Kidney (tissue), 14 donors: ENCODE measurements around the gene TSGA10IP. TPM values are rescaled to one million over a fixed set of nuclear protein-coding genes. Genes with fewer than 3 reads are reported as not detected.

Experiments
- DNase-seq, 5 donors: peaks; one replicate each; pipeline ENCODE4 v3.0.0-alpha.2; 2013 to 2020
- FAIRE-seq: peaks from 2 replicates; lab custom pipeline; 2012; peaks lifted over from hg19 to GRCh38; lab: Jason Lieb, UNC
- H3K27ac ChIP-seq, 2 donors: one replicate each; pipeline ENCODE4 v1.7.0; 2013; ENCODE audit warnings: low read depth in 2 of 2, low read length in 2 of 2, inconsistent platforms in 1 of 2
- H3K27me3 ChIP-seq: one replicate; pipeline ENCODE4 v1.7.1; 2013; ENCODE audit warnings: low read length, inconsistent platforms; ENCODE audit not compliant: control insufficient read depth, insufficient read depth
- H3K36me3 ChIP-seq, 3 donors: one replicate each; pipeline versions ENCODE4 v1.7.0 to v1.7.1; 2013; ENCODE audit warnings: low read length in 3 of 3, control low read depth in 1 of 3, inconsistent platforms in 1 of 3; ENCODE audit not compliant: insufficient read depth in 3 of 3, control insufficient read depth in 2 of 3
- H3K4me1 ChIP-seq, 3 donors: one replicate each; pipeline versions ENCODE4 v1.7.0 to v1.7.1; 2013; ENCODE audit warnings: low read length in 3 of 3, inconsistent platforms in 1 of 3, low read depth in 1 of 3; ENCODE audit not compliant: control insufficient read depth in 2 of 3, insufficient read depth in 2 of 3
- H3K4me3 ChIP-seq, 3 donors: one replicate each; pipeline versions ENCODE4 v1.7.0 to v1.8.1; 2013; ENCODE audit warnings: low read length in 3 of 3, control low read depth in 1 of 3, inconsistent platforms in 1 of 3
- H3K9ac ChIP-seq, 3 donors: one replicate each; pipeline versions ENCODE4 v1.7.0 to v1.7.1; 2013; ENCODE audit warnings: low read length in 3 of 3, control low read depth in 1 of 3, inconsistent platforms in 1 of 3
- H3K9me3 ChIP-seq, 3 donors: one replicate each; pipeline versions ENCODE4 v1.7.0 to v1.7.1; 2013; ENCODE audit warnings: low read length in 3 of 3, control low read depth in 1 of 3, inconsistent platforms in 1 of 3; ENCODE audit not compliant: control insufficient read depth in 2 of 3, insufficient read depth in 1 of 3
- CTCF ChIP-seq: IDR thresholded peaks from 3 replicates; pipeline ENCODE4 v1.5.1; 2012; ENCODE audit warnings: mild to moderate bottlenecking, moderate library complexity, borderline replicate concordance; ENCODE audit not compliant: insufficient read depth; ENCODE audit errors: extremely low read depth
- intact Hi-C: fragments of 100-400 bp; cut with DNase I; formaldehyde crosslinking; loops from one replicate; pipeline ENCODE4 v1.11.1; 2022
- polyA plus RNA-seq: library from polyadenylated mRNA; stranded (reverse); fragments of 350-450 nt; fragmentation: Illumina TruSeq; extraction: RNeasy Lipid Tissue Mini Kit (QIAGEN cat#74804); gene quantifications from one replicate; pipeline ENCODE4 v1.2.3, GENCODE V29; 2014; ENCODE audit warnings: low read depth, low replicate concordance; ENCODE audit not compliant: insufficient read depth
- total RNA-seq: library from RNA; stranded (reverse); fragmentation: NEBNext Ultra II Directional; extraction: Animal tissue kit (Norgen Biotek cat#: 25700); gene quantifications from one replicate; pipeline ENCODE4 v1.2.1, GENCODE V29; 2021
- donor health status: control.
- donor health status: control.
- donor health status: control.
- donor health status: control.
- donor health status: control.
- donor health status: DM: yes; HTN: yes; CAD: no.
- donor health status: Normal renal cell carcinoma (clear cell type).

Gene TSGA10IP
- total and polyA plus RNA-seq, 2 donors from 2014 or later, result not detected

- no peak for FAIRE-seq
- Histone ChIP-seq H3K4me1 (peaks cover 0 to 6% (median 3%) of the 10 kb centered on the region in 3 donors), H3K9ac (no peak overlapping the region), H3K27ac (no peak overlapping the region), H3K9me3 (no peaks in the 10 kb centered on the region), H3K36me3 (no peaks in the 10 kb centered on the region), H3K4me3 (no peak overlapping the region), H3K27me3 (peaks cover 11% of the 10 kb centered on the region)
- intact Hi-C loops, result no loop called here
- TF ChIP-seq CTCF, result no peak
- DNase-seq, result no peak
Measured at GRCh38 chr11:65903715-65904114, 41.6 kb upstream of the TSGA10IP start.

- no peak for FAIRE-seq
- no peak overlapping the region for H3K9ac ChIP-seq
- H3K4me1 ChIP-seq, result peaks cover 0 to 1% (median 0%) of the 10 kb centered on the region in 3 donors
- H3K27me3 ChIP-seq, result no peaks in the 10 kb centered on the region
- intact Hi-C loops, result no loop called here
- no peaks in the 10 kb centered on the region for H3K36me3 ChIP-seq
- no peak overlapping the region for H3K4me3 ChIP-seq
- TF ChIP-seq CTCF, result no peak
- DNase-seq, result no peak
- H3K27ac ChIP-seq, result no peak overlapping the region
- H3K9me3 ChIP-seq, result no peaks in the 10 kb centered on the region
Measured at GRCh38 chr11:65906602-65907001, 38.7 kb upstream of the TSGA10IP start.

- H3K4me3 ChIP-seq, result no peak overlapping the region
- intact Hi-C loops, result no loop called here
- TF ChIP-seq CTCF, result no peak
- H3K27me3 ChIP-seq, result no peaks in the 10 kb centered on the region
- H3K27ac ChIP-seq, result no peak overlapping the region
- peaks cover 0 to 7% (median 0%) of the 10 kb centered on the region in 3 donors for H3K4me1 ChIP-seq
- DNase-seq, result no peak
- H3K9me3 ChIP-seq, result no peaks in the 10 kb centered on the region
- no peak overlapping the region for H3K9ac ChIP-seq
- H3K36me3 ChIP-seq, result no peaks in the 10 kb centered on the region
- FAIRE-seq, result no peak
Measured at GRCh38 chr11:65907878-65908277, 37.4 kb upstream of the TSGA10IP start.
